ENCODE data around the gene CYSTM1. TPM values are rescaled to one million over a fixed set of nuclear protein-coding genes. Genes with fewer than 3 reads are reported as not detected.

CYSTM1 gene
- total and polyA plus RNA-seq, 2 of the 8 experiments (the other 6 are each of a cell fraction or from before 2014, with no cell fraction given): 25.0 to 47.8 TPM

GRCh38 chr5:140126315-140127012 is 48.5 kb upstream of the CYSTM1 start:
- Histone ChIP-seq H3K79me2 (ENCODE audit: control insufficient read depth in 1 of 2, insufficient read depth in 2 of 2, low read length in 2 of 2) (no peaks in the 10 kb centered on the region), H2BK20ac (ENCODE audit: low read length) (no peak overlapping the region), H2BK15ac (ENCODE audit: low read length) (no peak overlapping the region), H2BK12ac (ENCODE audit: low read depth, low read length) (no peak overlapping the region), H3K4me1 (replicated peaks in 1 of 4; ENCODE audit: control insufficient read depth in 3 of 4, insufficient read depth in 4 of 4, low read length in 3 of 4) (peaks cover 0 to 5% (median 1%) of the 10 kb centered on the region in 4 experiments; a peak in 2 of 7 replicates), H3K27me3 (replicated peaks in 1 of 4; ENCODE audit: control insufficient read depth in 3 of 4, extremely low read depth in 1 of 4, insufficient read depth in 3 of 4, low read length in 3 of 4) (no peaks in the 10 kb centered on the region; a peak in 1 of 7 replicates), H3K56ac (replicated peaks; ENCODE audit: insufficient read length, low read depth, low read length) (no peak overlapping the region), H3K4me2 (ENCODE audit: insufficient read depth in 1 of 2, low read depth in 2 of 2, low read length in 2 of 2) (no peak overlapping the region), H2AFZ (ENCODE audit: low read length) (no peak overlapping the region), H3K79me1 (ENCODE audit: low read depth, low read length) (no peaks in the 10 kb centered on the region), H2BK5ac (ENCODE audit: low read depth, low read length) (no peak overlapping the region), H3K4me3 (ENCODE audit: extremely low read depth in 1 of 4, insufficient read depth in 2 of 4, low read depth in 3 of 4, low read length in 4 of 4) (no peak overlapping the region), H3K23ac (ENCODE audit: insufficient read length) (no peak overlapping the region), H3K9me3 (ENCODE audit: insufficient read depth in 2 of 2, low read depth in 1 of 2, low read length in 1 of 2) (no peaks in the 10 kb centered on the region), H4K91ac (replicated peaks; ENCODE audit: insufficient read length, low read length) (no peak overlapping the region), H4K20me1 (replicated peaks in 1 of 2; ENCODE audit: control insufficient read depth in 1 of 2, insufficient read depth in 2 of 2, low read length in 2 of 2) (no peaks in the 10 kb centered on the region), H3K27ac (ENCODE audit: low read depth, low read length) (no peak overlapping the region), H2AK5ac (ENCODE audit: low read depth, low read length) (no peak overlapping the region), H3K18ac (ENCODE audit: extremely low read depth, low read length) (no peak overlapping the region), H4K8ac (ENCODE audit: extremely low read depth, insufficient read depth, low read length) (no peak overlapping the region), H4K5ac (ENCODE audit: insufficient read length, low read depth, low read length) (no peak overlapping the region), H3K36me3 (ENCODE audit: control insufficient read depth in 2 of 4, insufficient read depth in 4 of 4, low read length in 3 of 4) (no peaks in the 10 kb centered on the region), H3K4ac (replicated peaks; ENCODE audit: insufficient read length, low read depth, low read length) (no peak overlapping the region), H3K23me2 (ENCODE audit: low read depth, low read length) (no peaks in the 10 kb centered on the region), H3K14ac (ENCODE audit: insufficient read length) (no peak overlapping the region), H3K9ac (replicated peaks in 1 of 4; ENCODE audit: extremely low read depth in 1 of 4, low read depth in 3 of 4, low read length in 3 of 4) (no peak overlapping the region), H2BK120ac (replicated peaks; ENCODE audit: low read depth, low read length) (no peak overlapping the region)
- DNase-seq (ENCODE audit: low read depth in 1 of 2, low spot score in 2 of 2) (no peak), FAIRE-seq (no peak)
- ChIA-PET POLR2A (ENCODE audit: partially characterized antibody) (interaction anchor here (0.6 to 1.5 kb wide), 2 partner anchors 12 to 71 kb away, joined by 3 to 5 read pairs; partner anchors contain the start of gene PURA), CTCF (ENCODE audit: partially characterized antibody) (interaction anchor here (0.9 to 2.1 kb wide), 8 partner anchors 8 to 52 kb away, joined by 3 to 10 read pairs (median 3); no protein-coding TSS in a partner anchor)
- 87% methylated on average over 6 of the region's 6 CpGs; no CpG with 5 or more reads in 1 of the 2 experiments for WGBS, 2 experiments (ENCODE audit: extremely low coverage in 1 of 2, insufficient coverage in 1 of 2, insufficient read length in 1 of 2, insufficient replicate concordance in 2 of 2, low coverage in 1 of 2, low lambda C conversion rate in 2 of 2, missing lambda C conversion rate in 1 of 2)
- TF ChIP-seq EP300 (IDR thresholded peaks at IDR 0.05; ENCODE audit: borderline replicate concordance in 1 of 2, low read depth in 2 of 2, low read length in 2 of 2): no peak
- no peak for TF ChIP-seq JUND (IDR thresholded peaks at IDR 0.05; ENCODE audit: low read length)
- TF ChIP-seq KDM5A (IDR thresholded peaks at IDR 0.05; ENCODE audit: low read length): no peak
- no peak for TF ChIP-seq TEAD4 (IDR thresholded peaks at IDR 0.05; ENCODE audit: low read depth, low read length)
- no peak for TF ChIP-seq MAFK (IDR thresholded peaks at IDR 0.05; ENCODE audit: low read depth, low read length)
- TF ChIP-seq RAD21 (IDR thresholded peaks at IDR 0.05 in 1 of 2, conservative IDR thresholded peaks at IDR 0.05 in 1 of 2; ENCODE audit: low read depth in 2 of 2, low read length in 2 of 2): no peak
- TF ChIP-seq EZH2 (IDR thresholded peaks at IDR 0.05; ENCODE audit: low read depth, low read length, severe bottlenecking): no peak
- no peak for TF ChIP-seq FOSL1 (IDR thresholded peaks at IDR 0.05; ENCODE audit: insufficient read depth, low read depth, low read length)
- TF ChIP-seq BCL11A (IDR thresholded peaks at IDR 0.05; ENCODE audit: low read depth in 2 of 2, low read length in 2 of 2): no peak
- no peak for TF ChIP-seq POLR2A (IDR thresholded peaks at IDR 0.05; ENCODE audit: control extremely low read depth in 1 of 2, low read depth in 2 of 2, low read length in 2 of 2)
- no peak for TF ChIP-seq KDM1A (IDR thresholded peaks at IDR 0.05; ENCODE audit: borderline replicate concordance, low read length)
- TF ChIP-seq CEBPB (IDR thresholded peaks at IDR 0.05; ENCODE audit: low read depth, low read length): no peak
- TF ChIP-seq POU5F1 (IDR thresholded peaks at IDR 0.05; ENCODE audit: low read depth, low read length): no peak

All from H1 (cell line).